ENCODE data around the gene CDK5RAP1.
"Not testable (repeated sequence)": the region's sequence is repeated elsewhere in the genome, so short reads cannot be mapped to it uniquely, and the experiment has no call there.

Gene CDK5RAP1

GRCh38 chr20:33419140-33419974 lies 18.0 kb upstream of the CDK5RAP1 start:
- peak; percentile 90 for DNase-seq

- DNase-seq: peak; percentile 53
These were observed 16.7 kb upstream of the CDK5RAP1 start for GRCh38 chr20:33418033-33418432.

- DNase-seq: peak; percentile 50
These were observed 14.6 kb upstream of the CDK5RAP1 start for GRCh38 chr20:33415948-33416347.

- DNase-seq: no peak
These were observed 11.1 kb upstream of the CDK5RAP1 start for GRCh38 chr20:33412484-33412838.

GRCh38 chr20:33411711-33412483 lies 10.6 kb upstream of the CDK5RAP1 start:
- no peak for DNase-seq

- DNase-seq: no peak
These were observed 9.9 kb upstream of the CDK5RAP1 start for GRCh38 chr20:33411242-33411641.

DNA sequence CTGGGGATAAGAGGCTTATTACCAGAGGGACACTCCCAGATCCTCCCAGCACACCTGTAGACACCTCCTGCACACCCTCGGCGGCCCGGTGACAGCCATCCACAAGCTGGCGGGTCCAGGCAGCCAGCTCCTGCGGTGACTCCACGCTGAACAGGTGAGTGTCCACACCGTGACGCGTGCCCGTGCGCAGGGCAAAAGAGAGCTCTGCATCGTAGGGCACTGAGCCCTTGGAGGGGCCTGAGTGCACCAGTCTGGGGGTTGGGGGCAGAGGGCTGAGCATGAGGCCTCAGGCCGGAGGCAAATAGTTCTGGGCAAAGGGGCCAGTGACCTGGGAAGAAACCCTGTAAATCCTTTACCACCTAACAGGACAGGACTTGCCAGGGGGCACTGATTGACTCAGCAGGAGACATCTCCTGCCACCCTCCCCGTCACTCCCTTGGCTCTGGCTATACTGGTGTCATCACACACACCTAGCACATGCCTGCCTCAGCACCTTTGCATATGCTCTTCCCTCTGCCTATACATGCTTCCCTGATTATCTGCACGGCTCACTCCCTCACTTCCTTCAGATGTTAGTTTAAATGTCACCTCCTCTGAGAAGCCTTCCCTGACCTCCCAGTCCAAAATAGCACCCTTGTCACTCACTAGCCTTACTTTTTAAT lies 8.9 kb upstream of the CDK5RAP1 start:
- DNase-seq: no peak

- peak; percentile 49 for DNase-seq
These were observed 7.7 kb upstream of the CDK5RAP1 start for GRCh38 chr20:33408716-33409654.

DNA sequence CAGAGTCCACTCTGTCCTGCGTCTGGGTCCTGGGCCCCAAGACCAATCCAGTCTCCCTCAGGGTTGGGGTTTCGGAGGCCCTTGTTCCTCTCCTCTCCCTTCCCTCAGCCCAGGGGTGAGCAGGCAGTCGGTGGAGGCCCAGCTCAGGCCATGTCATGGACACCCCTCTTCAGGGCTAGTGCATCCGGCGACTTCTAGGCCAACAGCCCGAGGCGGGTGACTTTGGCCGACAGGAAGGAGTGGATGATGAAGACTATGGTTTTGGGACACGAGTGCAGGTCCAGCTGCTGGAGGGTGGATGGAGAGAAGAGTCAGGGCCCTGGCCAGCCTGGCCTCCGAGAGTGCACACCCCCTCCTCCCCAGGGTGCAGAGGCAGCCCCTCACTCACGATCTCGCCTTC lies 7.0 kb upstream of the CDK5RAP1 start:
- DNase-seq: no peak

DNA sequence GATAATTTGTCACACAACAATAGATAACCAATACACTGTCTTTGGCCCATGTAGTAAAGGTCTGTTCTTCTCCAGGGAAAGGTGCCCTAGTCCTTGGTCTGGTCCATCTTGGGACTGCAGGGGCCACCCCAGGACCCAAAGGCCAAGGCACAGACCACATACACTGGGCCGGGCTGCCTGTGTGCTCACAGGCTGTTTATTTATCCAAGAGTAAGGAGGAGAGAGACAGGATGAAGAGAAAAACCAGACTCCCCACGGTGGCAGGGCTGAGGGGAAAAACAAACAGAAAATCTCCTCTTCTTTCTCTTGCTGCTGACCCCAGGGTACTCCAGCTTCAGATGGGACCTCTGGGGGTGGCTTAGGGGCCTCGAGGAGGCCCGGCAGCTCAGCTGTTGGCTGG lies 6.5 kb upstream of the CDK5RAP1 start:
- no peak for DNase-seq

- DNase-seq: no peak
These were observed 5.9 kb upstream of the CDK5RAP1 start for GRCh38 chr20:33407251-33407650.

DNA sequence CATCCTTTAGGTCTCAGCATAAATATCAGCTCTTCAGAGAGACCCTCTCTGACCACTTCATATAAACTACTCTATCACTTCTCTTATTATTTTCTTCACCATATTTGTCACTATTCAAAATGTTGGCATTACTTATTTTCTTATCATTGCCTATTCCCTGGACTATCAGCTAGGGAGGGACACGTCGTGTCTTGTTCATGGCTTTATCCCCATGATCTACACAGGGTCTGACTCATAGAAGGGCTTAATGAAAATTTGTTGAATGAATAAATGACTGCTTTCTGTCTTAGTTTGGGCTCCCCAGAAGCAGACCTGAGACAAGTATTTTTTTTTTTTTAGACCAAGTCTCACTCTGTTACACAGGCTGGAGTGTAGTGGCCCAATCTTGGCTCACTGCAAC lies 3.0 kb upstream of the CDK5RAP1 start:
- DNase-seq: peak; percentile 20

DNA sequence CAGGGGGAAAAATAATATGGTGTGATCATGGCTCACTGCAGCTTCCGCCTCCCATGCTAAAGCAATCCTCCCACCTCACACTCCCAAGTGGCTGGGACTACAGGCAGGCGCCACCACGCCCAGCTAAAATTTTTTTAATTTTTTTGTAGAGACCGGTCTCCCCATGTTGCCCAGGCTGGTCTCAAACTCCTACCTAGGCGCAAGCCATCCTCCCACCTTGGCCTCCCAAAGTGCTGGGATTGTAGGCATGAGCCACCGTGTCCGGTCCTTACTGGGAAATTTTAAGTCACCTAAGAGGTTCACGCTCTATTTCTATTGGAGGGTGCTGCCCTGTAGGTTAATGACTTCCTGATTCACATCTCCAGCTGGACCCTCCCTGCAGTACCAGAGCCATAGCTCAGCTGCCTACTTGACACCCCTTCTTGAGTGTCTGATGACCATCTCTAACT lies 626 bp upstream of the CDK5RAP1 start:
- DNase-seq: peak; percentile 62

DNA sequence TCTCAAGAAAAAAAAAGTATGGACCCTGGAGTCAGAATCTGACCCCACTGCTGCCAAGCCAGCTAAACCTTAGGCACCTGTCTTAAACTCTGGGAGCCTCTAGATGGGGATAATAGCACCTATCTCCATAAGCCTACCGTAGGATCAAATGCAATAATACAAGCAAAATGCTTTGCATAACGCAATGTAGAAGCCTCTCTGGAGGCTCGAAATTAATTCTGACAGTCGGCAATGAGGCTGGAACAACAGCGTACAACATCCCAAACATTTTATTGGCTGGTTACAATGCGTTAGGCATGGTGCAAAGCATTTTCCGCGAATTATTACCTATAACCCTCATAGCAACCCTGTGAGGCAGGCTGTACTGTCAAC lies 521 bp downstream of the CDK5RAP1 start:
- DNase-seq: peak; percentile 53

- DNase-seq: no peak
These were observed 1.4 kb downstream of the CDK5RAP1 start for GRCh38 chr20:33399924-33400323.

- peak; percentile 27 for DNase-seq
These were observed 6.6 kb downstream of the CDK5RAP1 start for GRCh38 chr20:33394718-33395117.

DNA sequence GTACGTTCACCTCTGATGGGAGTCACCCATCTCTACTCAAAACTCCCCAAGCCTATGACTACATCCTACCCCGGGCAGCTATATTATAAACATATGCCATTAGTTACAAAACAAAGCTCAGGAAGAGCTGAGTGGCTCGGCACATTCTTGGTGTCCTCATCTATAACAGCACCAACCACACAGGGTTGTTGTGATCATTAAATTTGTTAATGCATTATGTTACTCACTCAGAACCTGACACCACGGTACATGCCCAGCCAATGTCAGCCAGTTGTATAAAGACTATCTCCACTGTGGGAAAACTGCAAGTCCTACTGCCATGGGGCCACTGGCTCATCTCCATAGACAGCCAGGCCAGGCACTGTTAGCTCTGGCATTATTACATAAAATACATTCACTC lies 7.7 kb downstream of the CDK5RAP1 start:
- no peak for DNase-seq

GRCh38 chr20:33391722-33392415 lies 9.4 kb downstream of the CDK5RAP1 start:
- no peak for DNase-seq

DNA sequence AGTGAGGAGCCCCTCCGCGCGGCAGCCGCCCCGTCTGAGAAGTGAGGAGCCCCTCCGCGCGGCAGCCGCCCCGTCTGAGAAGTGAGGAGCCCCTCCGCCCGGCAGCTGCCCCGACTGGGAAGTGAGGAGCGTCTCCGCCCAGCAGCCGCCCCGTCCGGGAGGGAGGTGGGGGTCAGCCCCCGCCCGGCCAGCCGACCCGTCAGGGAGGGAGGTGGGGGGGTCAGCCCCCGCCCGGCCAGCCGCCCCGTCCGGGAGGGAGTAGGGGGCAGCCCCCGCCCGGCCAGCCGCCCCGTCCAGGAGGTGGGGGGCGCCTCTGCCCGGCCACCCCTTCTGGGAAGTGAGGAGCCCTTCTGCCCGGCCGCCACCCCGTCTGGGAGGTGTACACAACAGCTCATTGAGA lies 12.0 kb downstream of the CDK5RAP1 start:
- not testable (repeated sequence) for DNase-seq

DNA sequence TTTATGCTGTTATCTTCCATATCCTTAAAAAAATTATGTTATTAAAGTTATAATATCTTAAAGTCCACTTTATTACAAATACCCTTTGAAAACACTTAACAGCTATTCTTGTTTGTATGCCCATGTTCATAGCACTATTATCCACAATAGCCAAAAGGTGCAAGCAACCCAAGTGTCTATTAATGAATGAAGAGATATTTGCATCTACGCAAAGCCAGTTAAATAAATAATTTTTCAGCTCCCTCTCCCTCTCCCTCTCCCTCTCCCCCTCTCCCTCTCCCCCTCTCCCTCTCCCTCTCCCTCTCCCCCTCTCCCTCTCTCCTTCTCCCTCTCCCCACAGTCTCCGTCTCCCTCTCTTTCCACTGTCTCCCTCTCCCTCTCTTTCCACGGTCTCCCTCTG lies 13.1 kb downstream of the CDK5RAP1 start:
- DNase-seq: no peak

DNA sequence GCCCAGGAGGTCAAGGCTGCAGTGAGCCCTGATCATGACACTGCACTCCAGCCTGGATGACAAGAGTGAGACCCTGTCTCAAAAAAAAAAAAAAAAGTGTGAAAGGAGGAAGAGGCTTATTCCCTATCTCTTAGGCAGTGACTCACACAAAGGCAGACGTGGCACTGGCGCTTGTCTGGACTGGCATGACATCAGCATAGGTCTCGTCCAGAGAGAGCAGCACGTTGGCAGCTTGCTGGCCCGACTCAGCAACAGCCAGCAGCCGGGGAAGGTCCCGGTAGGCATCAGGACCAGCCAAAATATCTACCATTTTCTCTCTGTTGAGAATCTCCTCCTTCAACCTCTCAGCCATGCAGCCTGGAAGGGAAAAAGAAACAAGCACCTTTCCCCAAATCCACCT lies 14.1 kb downstream of the CDK5RAP1 start:
- DNase-seq: no peak

- DNase-seq: no peak
These were observed 14.6 kb downstream of the CDK5RAP1 start for GRCh38 chr20:33386673-33387072.

All from hematopoietic multipotent progenitor cell treated with erythropoietin and hydrocortisone succinate and interleukin-3 and kit ligand, for 8 days (in vitro differentiated cells).